Caco-2 (cell line): ENCODE results near the gene WDR4. TPM values are rescaled to one million over a fixed set of nuclear protein-coding genes. Genes with fewer than 3 reads are reported as not detected.

Experiments used
- BruUV-seq: library from RNA; stranded (reverse); fragments of 400-500 nt; replicated peaks from 2 replicates; lab custom pipeline; 2021; lab: Mats Ljungman, UMichigan
- CTCF ChIA-PET: fragments of 300-600 bp; sonication (Branson Sonifier 250); formaldehyde crosslinking; loops from one replicate; lab custom pipeline; 2022; ENCODE audit warnings: antibody characterized with exemption; lab: Charles Lee
- POLR2A ChIA-PET: fragments of 300-600 bp; sonication (Branson Sonifier 250); formaldehyde crosslinking; loops from one replicate; lab custom pipeline; 2022; ENCODE audit warnings: antibody characterized with exemption; lab: Charles Lee
- DNase-seq, 2 experiments: peaks; one replicate each; pipeline versions ENCODE4 v3.0.0 to v3.0.0-alpha.2; 2020 to 2022
- H3K27me3 ChIP-seq: replicated peaks from 2 replicates; pipeline ENCODE4 v1.6.0; 2011; ENCODE audit warnings: low read length; ENCODE audit not compliant: control insufficient read depth, insufficient read depth
- H3K36me3 ChIP-seq: 2 replicates; pipeline ENCODE4 v1.5.1; 2011; ENCODE audit warnings: low read length; ENCODE audit not compliant: control insufficient read depth, insufficient read depth
- H3K4me1 ChIP-seq: fragments of 250-450 bp; sonication (Bioruptor Pico); 2 replicates; pipeline ENCODE4 v1.5.1; 2020; ENCODE audit warnings: mild to moderate bottlenecking
- H3K4me3 ChIP-seq: 2 replicates; pipeline ENCODE4 v1.5.1; 2011; ENCODE audit warnings: low read depth, mild to moderate bottlenecking, control low read depth, low read length
- H3K9me3 ChIP-seq: fragments of 250-450 bp; sonication (Bioruptor Pico); 2 replicates; pipeline ENCODE4 v1.5.1; 2020; ENCODE audit warnings: mild to moderate bottlenecking, moderate library complexity
- H3K27ac Mint-ChIP-seq: one replicate; pipeline ENCODE4 v1.8.0; 2022; ENCODE audit warnings: mixed read lengths; ENCODE audit not compliant: unreplicated experiment
- H3K27me3 Mint-ChIP-seq: one replicate; pipeline ENCODE4 v1.8.0; 2022; ENCODE audit warnings: mixed read lengths; ENCODE audit not compliant: insufficient read depth, unreplicated experiment
- H3K36me3 Mint-ChIP-seq: one replicate; pipeline ENCODE4 v1.8.0; 2022; ENCODE audit warnings: mild to moderate bottlenecking, mixed read lengths; ENCODE audit not compliant: insufficient read depth, unreplicated experiment
- H3K4me1 Mint-ChIP-seq: one replicate; pipeline ENCODE4 v1.8.0; 2022; ENCODE audit warnings: low read depth, mixed read lengths; ENCODE audit not compliant: unreplicated experiment
- H3K4me3 Mint-ChIP-seq: one replicate; pipeline ENCODE4 v1.8.0; 2022; ENCODE audit warnings: mild to moderate bottlenecking, moderate library complexity, mixed read lengths; ENCODE audit not compliant: unreplicated experiment
- H3K9me3 Mint-ChIP-seq: one replicate; pipeline ENCODE4 v1.8.0; 2022; ENCODE audit warnings: mixed read lengths; ENCODE audit not compliant: unreplicated experiment
- intact Hi-C: fragments of 100-400 bp; cut with micrococcal nuclease; formaldehyde crosslinking; loops from one replicate; pipeline ENCODE4 v1.10.0; 2022; ENCODE audit not compliant: unreplicated experiment
- total RNA-seq: library from RNA; stranded (reverse); gene quantifications from 2 replicates; pipeline ENCODE4 v1.2.3, GENCODE V29; 2022
- TF ChIP-seq, protein P1 (sequence below), 2 experiments: fragments of 200-600 bp in 1 of 2; IDR thresholded peaks; 1 replicate in 1 of 2; 2 replicates in 1 of 2; pipeline versions ENCODE4 v1.5.1 to v1.8.0; 2011 to 2022; ENCODE audit warnings: antibody characterized with exemption in 1 of 2, control low read depth in 1 of 2, inconsistent platforms in 1 of 2, low read depth in 1 of 2, low read length in 1 of 2, mild to moderate bottlenecking in 1 of 2, moderate library complexity in 1 of 2; ENCODE audit not compliant: insufficient read depth in 1 of 2, severe bottlenecking in 1 of 2, unreplicated experiment in 1 of 2

The WDR4 gene
- total RNA-seq, 1 experiment from 2014 or later = 35.0 TPM

- TF ChIP-seq, protein P1, sequence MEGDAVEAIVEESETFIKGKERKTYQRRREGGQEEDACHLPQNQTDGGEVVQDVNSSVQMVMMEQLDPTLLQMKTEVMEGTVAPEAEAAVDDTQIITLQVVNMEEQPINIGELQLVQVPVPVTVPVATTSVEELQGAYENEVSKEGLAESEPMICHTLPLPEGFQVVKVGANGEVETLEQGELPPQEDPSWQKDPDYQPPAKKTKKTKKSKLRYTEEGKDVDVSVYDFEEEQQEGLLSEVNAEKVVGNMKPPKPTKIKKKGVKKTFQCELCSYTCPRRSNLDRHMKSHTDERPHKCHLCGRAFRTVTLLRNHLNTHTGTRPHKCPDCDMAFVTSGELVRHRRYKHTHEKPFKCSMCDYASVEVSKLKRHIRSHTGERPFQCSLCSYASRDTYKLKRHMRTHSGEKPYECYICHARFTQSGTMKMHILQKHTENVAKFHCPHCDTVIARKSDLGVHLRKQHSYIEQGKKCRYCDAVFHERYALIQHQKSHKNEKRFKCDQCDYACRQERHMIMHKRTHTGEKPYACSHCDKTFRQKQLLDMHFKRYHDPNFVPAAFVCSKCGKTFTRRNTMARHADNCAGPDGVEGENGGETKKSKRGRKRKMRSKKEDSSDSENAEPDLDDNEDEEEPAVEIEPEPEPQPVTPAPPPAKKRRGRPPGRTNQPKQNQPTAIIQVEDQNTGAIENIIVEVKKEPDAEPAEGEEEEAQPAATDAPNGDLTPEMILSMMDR (IDR thresholded peaks at IDR 0.05; ENCODE audit: insufficient read depth in 1 of 2, low read depth in 1 of 2, low read length in 1 of 2, severe bottlenecking in 1 of 2, unreplicated experiment in 1 of 2) = no peak
- Histone ChIP-seq H3K4me3 (no peak overlapping the region), H3K4me1 (no peaks in the 10 kb centered on the region), H3K36me3 (peaks cover 5% of the 10 kb centered on the region), H3K27me3 (no peaks in the 10 kb centered on the region), H3K9me3 (no peaks in the 10 kb centered on the region)
- no TSS peak for BruUV-seq
- Mint-ChIP-seq H3K27ac (no peak overlapping the region), H3K9me3 (no peaks in the 10 kb centered on the region), H3K4me3 (no peak overlapping the region), H3K4me1 (no peaks in the 10 kb centered on the region), H3K36me3 (peaks cover 90% of the 10 kb centered on the region), H3K27me3 (no peaks in the 10 kb centered on the region)
- intact Hi-C loops = no loop called here
- POLR2A ChIA-PET = interaction anchor here (0.6 kb wide), 1 partner anchor 452 kb away, joined by 5 read pairs; no protein-coding TSS in a partner anchor
- DNase-seq = no peak
- CTCF ChIA-PET = no interaction called here
These were observed 6.2 kb downstream of the WDR4 start for GRCh38 chr21:42873096-42873495.

GRCh38 chr21:42868196-42868595 is 11.1 kb downstream of the WDR4 start:
- H3K4me1 Mint-ChIP-seq = no peaks in the 10 kb centered on the region
- H3K4me3 ChIP-seq = no peak overlapping the region
- H3K27me3 Mint-ChIP-seq = no peaks in the 10 kb centered on the region
- no peak for DNase-seq
- no peaks in the 10 kb centered on the region for H3K27me3 ChIP-seq
- no peaks in the 10 kb centered on the region for H3K4me1 ChIP-seq
- no peak overlapping the region for H3K27ac Mint-ChIP-seq
- intact Hi-C loops = no loop called here
- peaks cover 85% of the 10 kb centered on the region for H3K36me3 Mint-ChIP-seq
- no peak overlapping the region for H3K4me3 Mint-ChIP-seq
- no peaks in the 10 kb centered on the region for H3K9me3 Mint-ChIP-seq
- POLR2A ChIA-PET = interaction anchor here (0.6 kb wide), 1 partner anchor 10 kb away, joined by 16 read pairs; no protein-coding TSS in a partner anchor
- H3K36me3 ChIP-seq = peaks cover 5% of the 10 kb centered on the region
- H3K9me3 ChIP-seq = no peaks in the 10 kb centered on the region
- CTCF ChIA-PET = interaction anchor here (0.6 kb wide), 1 partner anchor 217 kb away, joined by 3 read pairs; no protein-coding TSS in a partner anchor
- BruUV-seq = no TSS peak
- TF ChIP-seq, protein P1 (IDR thresholded peaks at IDR 0.05; ENCODE audit: insufficient read depth in 1 of 2, low read depth in 1 of 2, low read length in 1 of 2, severe bottlenecking in 1 of 2, unreplicated experiment in 1 of 2) = no peak

DNA sequence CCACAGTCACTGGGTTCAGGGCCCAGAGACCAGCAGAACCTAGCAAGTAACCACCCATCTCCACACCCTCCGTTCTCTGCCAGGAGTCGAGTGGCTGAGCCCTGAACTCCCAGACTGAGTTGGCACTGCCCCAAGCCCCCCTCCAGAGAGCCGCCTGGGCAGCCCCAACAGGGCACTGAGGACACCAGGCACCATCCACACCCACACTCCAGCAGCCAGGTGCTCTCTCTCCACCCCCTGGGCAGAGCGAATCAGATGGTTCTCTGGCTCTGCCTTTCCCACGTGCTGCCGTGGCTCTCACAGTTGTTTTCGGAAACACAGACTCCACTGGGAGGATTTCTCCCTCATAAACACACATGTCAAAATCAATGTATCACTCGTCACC is 13.6 kb downstream of the WDR4 start:
- H3K9me3 Mint-ChIP-seq = no peaks in the 10 kb centered on the region
- no peak overlapping the region for H3K4me3 ChIP-seq
- TF ChIP-seq, protein P1 (IDR thresholded peaks at IDR 0.05; ENCODE audit: insufficient read depth in 1 of 2, low read depth in 1 of 2, low read length in 1 of 2, severe bottlenecking in 1 of 2, unreplicated experiment in 1 of 2) = no peak
- no peaks in the 10 kb centered on the region for H3K27me3 ChIP-seq
- DNase-seq = no peak
- ChIA-PET CTCF (no interaction called here), POLR2A (no interaction called here)
- intact Hi-C loops = no loop called here
- no peak overlapping the region for H3K4me3 Mint-ChIP-seq
- H3K36me3 ChIP-seq = peaks cover 2% of the 10 kb centered on the region; the same call in 1 of the 2 replicates
- H3K4me1 ChIP-seq = no peaks in the 10 kb centered on the region
- no TSS peak for BruUV-seq
- no peaks in the 10 kb centered on the region for H3K9me3 ChIP-seq
- H3K27me3 Mint-ChIP-seq = no peaks in the 10 kb centered on the region
- peaks cover 74% of the 10 kb centered on the region for H3K36me3 Mint-ChIP-seq
- H3K27ac Mint-ChIP-seq = no peak overlapping the region
- H3K4me1 Mint-ChIP-seq = no peaks in the 10 kb centered on the region
